HepG2 (cell line): ENCODE results near the gene KCNH6. TPM values are rescaled to one million over a fixed set of nuclear protein-coding genes. Genes with fewer than 3 reads are reported as not detected.
A peak's percentile ranks its signal among the peaks of the same experiment; 100 is the strongest.

Experiments used
- ARNT ChIP-seq: fragments of 450-650 bp; IDR thresholded peaks from 2 replicates; pipeline ENCODE4 v1.6.1; 2017
- E2F5 ChIP-seq: sonication (generic); formaldehyde crosslinking; conservative IDR thresholded peaks from 2 replicates; pipeline ENCODE4 v1.4.0; 2020; ENCODE audit warnings: missing genetic modification reagents
- FOXA1 ChIP-seq, 2 experiments: fragments of 450-650 bp in 1 of 2; sonication (generic) in 1 of 2; formaldehyde crosslinking in 1 of 2; IDR thresholded peaks; 2 replicates each; pipeline versions ENCODE4 v1.4.0 to v1.6.1; 2016 to 2020; ENCODE audit warnings: missing genetic modification reagents in 1 of 2
- GATAD1 ChIP-seq: IDR thresholded peaks from 2 replicates; pipeline ENCODE4 v1.6.1; 2016; ENCODE audit warnings: missing genetic modification reagents, missing compliant biosample characterization
- GPBP1L1 ChIP-seq: sonication (generic); formaldehyde crosslinking; IDR thresholded peaks from 2 replicates; pipeline ENCODE4 v1.5.0; 2020; ENCODE audit warnings: mild to moderate bottlenecking, missing genetic modification reagents
- HIVEP1 ChIP-seq: sonication (generic); formaldehyde crosslinking; IDR thresholded peaks from 2 replicates; pipeline ENCODE4 v1.4.0; 2020; ENCODE audit warnings: mild to moderate bottlenecking, missing genetic modification reagents
- HNRNPUL1 ChIP-seq: fragments of 200-400 bp; formaldehyde crosslinking; IDR thresholded peaks from 2 replicates; pipeline ENCODE4 v1.6.1; 2017; ENCODE audit warnings: low read depth, mild to moderate bottlenecking, low read length, moderate library complexity
- NFKBIZ ChIP-seq: IDR thresholded peaks from 2 replicates; pipeline ENCODE4 v1.6.1; 2018; ENCODE audit warnings: missing genetic modification reagents, missing compliant biosample characterization
- PCBP2 ChIP-seq: fragments of 200-400 bp; formaldehyde crosslinking; optimal IDR thresholded peaks from 2 replicates; pipeline ENCODE3; 2018; ENCODE audit warnings: low read length, low read depth; ENCODE audit not compliant: poor library complexity, severe bottlenecking
- PRDM15 ChIP-seq: sonication (generic); formaldehyde crosslinking; IDR thresholded peaks from 2 replicates; pipeline ENCODE4 v1.4.0; 2020; ENCODE audit warnings: missing genetic modification reagents
- SETDB1 ChIP-seq: sonication (generic); formaldehyde crosslinking; IDR thresholded peaks from 2 replicates; pipeline ENCODE4 v1.5.1; 2020; ENCODE audit warnings: missing genetic modification reagents, mild to moderate bottlenecking, borderline replicate concordance
- ZKSCAN5 ChIP-seq: sonication (generic); formaldehyde crosslinking; IDR thresholded peaks from 2 replicates; pipeline ENCODE4 v1.5.1; 2020; ENCODE audit warnings: mild to moderate bottlenecking, missing genetic modification reagents
- ZNF225 ChIP-seq: sonication (generic); formaldehyde crosslinking; IDR thresholded peaks from 2 replicates; pipeline ENCODE4 v1.4.0; 2020; ENCODE audit warnings: mild to moderate bottlenecking, missing genetic modification reagents
- ZNF263 ChIP-seq: sonication (generic); formaldehyde crosslinking; IDR thresholded peaks from 2 replicates; pipeline ENCODE4 v1.4.0; 2020; ENCODE audit warnings: missing genetic modification reagents
- ZNF878 ChIP-seq: sonication (generic); formaldehyde crosslinking; IDR thresholded peaks from 2 replicates; pipeline ENCODE4 v1.8.1; 2023; ENCODE audit warnings: mild to moderate bottlenecking, missing genetic modification reagents, moderate library complexity
- polyA plus RNA-seq, 8 experiments: library from polyadenylated mRNA; depleted of rRNA in 3 of 8; stranded (reverse) in 7 of 8; unstranded in 1 of 8; fragments of >200 nt; fragmentation: Illumina TruSeq in 4 of 8; extraction: Trizol in 4 of 8; gene quantifications; 2 replicates each; pipeline versions ENCODE4 v1.2.1 to v1.2.3, GENCODE V29; 2011 to 2016; ENCODE audit warnings: low read depth in 4 of 8, missing spikeins in 1 of 8, mixed read lengths in 1 of 8; ENCODE audit not compliant: insufficient read depth in 1 of 8
- total RNA-seq, 5 experiments: library from RNA; depleted of rRNA; stranded (reverse); fragments of >200 nt; fragmentation: Illumina TruSeq; extraction: Trizol; gene quantifications; 2 replicates each; pipeline ENCODE4 v1.2.3, GENCODE V29; 2016; ENCODE audit warnings: low read depth in 1 of 5
- TF ChIP-seq, protein P1 (sequence below): sonication (generic); formaldehyde crosslinking; IDR thresholded peaks from 2 replicates; pipeline ENCODE4 v1.9.0; 2021; ENCODE audit warnings: missing genetic modification reagents, mild to moderate bottlenecking, borderline replicate concordance
- TF ChIP-seq, protein P2 (sequence below): sonication (generic); formaldehyde crosslinking; conservative IDR thresholded peaks from 2 replicates; pipeline ENCODE4 v1.8.0; 2022; ENCODE audit warnings: missing genetic modification reagents
- TF ChIP-seq, protein P3 (sequence below): sonication (generic); formaldehyde crosslinking; IDR thresholded peaks from 2 replicates; pipeline ENCODE4 v1.4.0; 2020; ENCODE audit warnings: missing genetic modification reagents

KCNH6 gene
- total and polyA plus RNA-seq, 2 of the 13 experiments (the other 11 are each of a cell fraction or from before 2014, with no cell fraction given), result 0.05 to 0.18 TPM

DNA sequence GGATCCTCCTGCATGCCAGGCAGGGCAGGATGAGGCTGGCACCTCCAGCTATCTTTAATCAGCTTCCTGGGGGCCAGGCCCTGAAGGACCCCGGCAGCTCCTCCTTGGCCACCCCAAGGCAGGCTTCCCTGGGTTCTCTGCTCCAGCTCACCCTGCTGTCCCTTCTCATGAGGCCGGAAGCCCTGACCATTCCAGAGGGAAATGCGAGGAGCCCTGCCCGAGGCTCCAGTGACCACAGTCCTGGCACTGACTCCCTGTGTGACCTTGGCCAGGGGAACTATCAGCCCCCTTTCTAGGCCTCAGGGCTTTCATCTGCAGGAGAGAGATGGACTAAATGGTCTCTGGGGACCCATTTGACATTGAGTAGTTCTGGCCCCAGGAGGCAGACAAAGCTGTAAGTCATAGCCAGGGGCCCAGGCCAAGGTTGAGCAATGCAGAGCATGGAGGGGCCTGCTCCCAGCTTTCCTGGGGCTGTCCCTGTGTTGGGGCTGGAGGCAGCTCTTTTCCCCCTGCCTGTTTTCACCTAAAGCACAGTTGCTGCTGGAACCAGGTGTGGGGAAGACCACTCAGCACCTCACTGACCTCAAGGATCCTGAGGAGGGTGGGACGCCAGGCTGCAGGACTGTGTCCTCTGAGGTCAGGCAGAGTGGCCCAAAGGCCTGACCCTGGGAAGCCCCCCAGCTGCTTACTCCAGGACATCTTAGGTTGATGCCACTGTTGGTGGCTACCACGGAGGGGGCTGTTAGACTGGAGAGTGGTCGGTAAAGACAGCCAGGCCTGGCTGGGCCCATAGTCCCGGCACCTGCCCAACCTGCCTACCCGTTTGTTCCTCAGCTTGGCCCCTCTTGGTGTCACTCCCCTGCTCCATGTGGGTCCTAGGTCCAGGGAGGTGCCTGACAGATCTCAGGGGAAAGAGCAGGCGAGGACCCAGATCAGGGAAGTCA, 8.1 kb downstream of the KCNH6 start (continued):
- no peak for TF ChIP-seq ZNF225 (CRISPR knock-in tag)
- TF ChIP-seq, protein P1, sequence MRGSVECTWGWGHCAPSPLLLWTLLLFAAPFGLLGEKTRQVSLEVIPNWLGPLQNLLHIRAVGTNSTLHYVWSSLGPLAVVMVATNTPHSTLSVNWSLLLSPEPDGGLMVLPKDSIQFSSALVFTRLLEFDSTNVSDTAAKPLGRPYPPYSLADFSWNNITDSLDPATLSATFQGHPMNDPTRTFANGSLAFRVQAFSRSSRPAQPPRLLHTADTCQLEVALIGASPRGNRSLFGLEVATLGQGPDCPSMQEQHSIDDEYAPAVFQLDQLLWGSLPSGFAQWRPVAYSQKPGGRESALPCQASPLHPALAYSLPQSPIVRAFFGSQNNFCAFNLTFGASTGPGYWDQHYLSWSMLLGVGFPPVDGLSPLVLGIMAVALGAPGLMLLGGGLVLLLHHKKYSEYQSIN (CRISPR knock-in tag), result no peak
- no peak for TF ChIP-seq HNRNPUL1
- TF ChIP-seq, protein P2, sequence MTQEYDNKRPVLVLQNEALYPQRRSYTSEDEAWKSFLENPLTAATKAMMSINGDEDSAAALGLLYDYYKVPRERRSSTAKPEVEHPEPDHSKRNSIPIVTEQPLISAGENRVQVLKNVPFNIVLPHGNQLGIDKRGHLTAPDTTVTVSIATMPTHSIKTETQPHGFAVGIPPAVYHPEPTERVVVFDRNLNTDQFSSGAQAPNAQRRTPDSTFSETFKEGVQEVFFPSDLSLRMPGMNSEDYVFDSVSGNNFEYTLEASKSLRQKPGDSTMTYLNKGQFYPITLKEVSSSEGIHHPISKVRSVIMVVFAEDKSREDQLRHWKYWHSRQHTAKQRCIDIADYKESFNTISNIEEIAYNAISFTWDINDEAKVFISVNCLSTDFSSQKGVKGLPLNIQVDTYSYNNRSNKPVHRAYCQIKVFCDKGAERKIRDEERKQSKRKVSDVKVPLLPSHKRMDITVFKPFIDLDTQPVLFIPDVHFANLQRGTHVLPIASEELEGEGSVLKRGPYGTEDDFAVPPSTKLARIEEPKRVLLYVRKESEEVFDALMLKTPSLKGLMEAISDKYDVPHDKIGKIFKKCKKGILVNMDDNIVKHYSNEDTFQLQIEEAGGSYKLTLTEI, result no peak
- peak; percentile 10; the same call in 1 of the 2 replicates for TF ChIP-seq HIVEP1
- peak; percentile 46; the same call in 1 of the 2 replicates for TF ChIP-seq ZKSCAN5 (CRISPR knock-in tag)
- no peak for TF ChIP-seq GPBP1L1
- no peak for TF ChIP-seq ARNT
- no peak for TF ChIP-seq PRDM15 (CRISPR knock-in tag)
- TF ChIP-seq E2F5 (CRISPR knock-in tag), result no peak
- TF ChIP-seq, protein P3, sequence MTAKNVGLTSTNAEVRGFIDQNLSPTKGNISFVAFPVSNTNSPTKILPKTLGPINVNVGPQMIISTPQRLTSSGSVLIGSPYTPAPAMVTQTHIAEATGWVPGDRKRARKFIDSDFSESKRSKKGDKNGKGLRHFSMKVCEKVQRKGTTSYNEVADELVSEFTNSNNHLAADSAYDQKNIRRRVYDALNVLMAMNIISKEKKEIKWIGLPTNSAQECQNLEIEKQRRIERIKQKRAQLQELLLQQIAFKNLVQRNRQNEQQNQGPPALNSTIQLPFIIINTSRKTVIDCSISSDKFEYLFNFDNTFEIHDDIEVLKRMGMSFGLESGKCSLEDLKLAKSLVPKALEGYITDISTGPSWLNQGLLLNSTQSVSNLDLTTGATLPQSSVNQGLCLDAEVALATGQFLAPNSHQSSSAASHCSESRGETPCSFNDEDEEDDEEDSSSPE (CRISPR knock-in tag), result peak; percentile 24; the same call in 1 of the 2 replicates
- TF ChIP-seq PCBP2, result no peak
- TF ChIP-seq ZNF878, result peak; percentile 90
- peak; percentile 59; the same call in 1 of the 2 replicates for TF ChIP-seq ZNF263 (CRISPR knock-in tag)
- TF ChIP-seq SETDB1 (CRISPR knock-in tag), result no peak
- TF ChIP-seq NFKBIZ (CRISPR knock-in tag), result peak; percentile 93; the same call in 1 of the 2 replicates
- TF ChIP-seq FOXA1 (IDR thresholded peaks at IDR 0.05), result no peak
- TF ChIP-seq FOXA1 (CRISPR knock-in tag; IDR thresholded peaks at IDR 0.05), result no peak
- peak; percentile 63; the same call in 1 of the 2 replicates for TF ChIP-seq GATAD1 (CRISPR knock-in tag)
